ENCODE measurements around the gene ARL3.
A peak's percentile ranks its signal among the peaks of the same experiment; 100 is the strongest.
"Not testable (repeated sequence)": the region's sequence is repeated elsewhere in the genome, so short reads cannot be mapped to it uniquely, and the experiment has no call there.

Gene ARL3

DNA sequence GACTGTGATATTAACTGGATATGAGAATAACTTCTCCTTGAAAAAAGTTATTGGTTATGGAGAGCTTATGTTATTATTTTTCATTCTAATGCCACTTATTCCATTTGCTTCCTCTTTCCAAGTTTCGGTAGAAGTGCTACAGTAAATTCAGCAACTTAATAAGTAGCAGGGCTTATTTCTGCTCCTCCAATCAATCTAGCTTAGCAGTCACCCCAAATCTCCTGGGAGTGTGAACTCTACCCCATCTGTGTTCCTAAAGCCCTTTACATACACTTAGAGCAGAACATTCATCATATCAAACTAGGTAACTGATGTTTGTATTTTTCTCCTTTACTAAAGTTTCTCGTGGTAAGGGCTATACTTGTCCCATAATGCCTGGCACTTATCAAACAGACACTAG lies 8.7 kb downstream of the ARL3 start:
- no peak for DNase-seq (ENCODE audit: low spot score in 2 of 2)
- Histone ChIP-seq H3K36me3 (replicated peaks) (no peaks in the 10 kb centered on the region), H3K4me1 (peaks cover 12% of the 10 kb centered on the region), H3K9me3 (no peaks in the 10 kb centered on the region), H3K27me3 (ENCODE audit: low read depth) (no peaks in the 10 kb centered on the region), H3K4me3 (no peak overlapping the region)
- in situ Hi-C loops (cut with MboI; ENCODE audit: low sequenced_read_pairs), result no loop called here

DNA sequence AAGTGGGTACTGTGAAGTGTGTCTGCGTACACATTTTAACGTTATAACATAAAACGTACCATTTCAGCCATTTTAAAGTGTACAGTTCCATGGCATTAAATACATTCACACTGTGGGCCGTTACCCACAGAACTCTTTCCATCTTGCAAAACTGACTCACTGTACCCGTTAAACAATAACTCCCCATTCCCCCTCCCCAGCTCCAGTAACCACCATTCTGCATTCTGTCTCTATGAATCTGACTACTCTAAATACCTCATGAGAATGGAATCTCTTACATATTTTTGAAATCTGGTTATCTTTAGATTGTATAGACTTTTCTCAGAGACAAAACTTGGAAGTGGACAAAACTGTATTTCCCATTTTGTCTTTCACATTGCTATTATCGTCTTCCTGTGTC lies 9.3 kb downstream of the ARL3 start:
- in situ Hi-C loops (cut with MboI; ENCODE audit: low sequenced_read_pairs), result no loop called here
- no peak for DNase-seq (ENCODE audit: low spot score in 2 of 2)
- H3K4me1 ChIP-seq, result peaks cover 10% of the 10 kb centered on the region
- H3K4me3 ChIP-seq, result no peak overlapping the region
- no peaks in the 10 kb centered on the region for H3K36me3 ChIP-seq (replicated peaks)
- H3K9me3 ChIP-seq, result no peaks in the 10 kb centered on the region
- no peaks in the 10 kb centered on the region for H3K27me3 ChIP-seq (ENCODE audit: low read depth)

DNA sequence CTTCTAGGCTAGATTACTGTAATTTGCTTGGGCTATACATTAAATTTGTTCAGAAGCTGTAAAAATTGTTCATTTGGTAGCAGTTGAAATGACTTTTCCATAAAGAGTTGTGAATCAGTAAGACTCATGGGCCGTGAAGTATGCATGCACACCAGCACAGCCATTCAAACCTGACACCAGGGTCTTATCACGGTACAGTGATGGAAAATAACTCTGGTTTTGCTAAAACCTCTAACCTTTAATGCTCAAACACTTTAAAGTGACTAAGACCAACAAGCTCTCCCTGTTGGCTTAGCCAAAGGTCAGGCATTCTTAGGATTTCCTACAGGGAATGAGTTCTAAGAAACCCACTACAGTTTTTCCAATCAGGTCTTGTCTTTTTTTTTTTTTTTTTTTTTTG lies 11.5 kb downstream of the ARL3 start:
- H3K27me3 ChIP-seq (ENCODE audit: low read depth), result no peaks in the 10 kb centered on the region
- peaks cover 5% of the 10 kb centered on the region for H3K4me1 ChIP-seq
- no peak overlapping the region for H3K4me3 ChIP-seq
- peaks cover 11% of the 10 kb centered on the region for H3K36me3 ChIP-seq (replicated peaks)
- no peaks in the 10 kb centered on the region for H3K9me3 ChIP-seq
- in situ Hi-C loops (cut with MboI; ENCODE audit: low sequenced_read_pairs), result no loop called here
- no peak for DNase-seq (ENCODE audit: low spot score in 2 of 2)

DNA sequence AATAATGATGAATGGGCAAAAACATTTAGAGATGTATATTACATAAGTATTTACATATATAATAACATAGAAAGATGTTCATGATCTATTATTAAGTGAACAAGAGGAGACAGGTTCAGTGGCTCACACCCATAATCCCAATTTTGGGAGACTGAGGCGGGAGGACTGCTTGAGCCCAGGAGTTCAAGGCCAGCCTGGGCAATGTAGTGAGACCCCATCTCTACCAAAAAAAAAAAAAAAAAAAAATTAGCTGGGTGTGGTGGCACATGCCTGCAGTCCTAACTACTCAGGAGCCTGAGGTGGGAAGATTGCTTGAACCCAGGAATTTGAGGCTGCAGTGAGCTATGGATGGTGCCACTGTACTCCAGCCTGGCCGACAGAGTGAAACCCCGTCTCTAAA lies 12.4 kb downstream of the ARL3 start:
- Histone ChIP-seq H3K9me3 (no peaks in the 10 kb centered on the region), H3K4me3 (no peak overlapping the region), H3K36me3 (replicated peaks) (peaks cover 13% of the 10 kb centered on the region), H3K4me1 (no peaks in the 10 kb centered on the region), H3K27me3 (ENCODE audit: low read depth) (no peaks in the 10 kb centered on the region)
- DNase-seq (ENCODE audit: low spot score in 2 of 2), result no peak
- in situ Hi-C loops (cut with MboI; ENCODE audit: low sequenced_read_pairs), result no loop called here

DNA sequence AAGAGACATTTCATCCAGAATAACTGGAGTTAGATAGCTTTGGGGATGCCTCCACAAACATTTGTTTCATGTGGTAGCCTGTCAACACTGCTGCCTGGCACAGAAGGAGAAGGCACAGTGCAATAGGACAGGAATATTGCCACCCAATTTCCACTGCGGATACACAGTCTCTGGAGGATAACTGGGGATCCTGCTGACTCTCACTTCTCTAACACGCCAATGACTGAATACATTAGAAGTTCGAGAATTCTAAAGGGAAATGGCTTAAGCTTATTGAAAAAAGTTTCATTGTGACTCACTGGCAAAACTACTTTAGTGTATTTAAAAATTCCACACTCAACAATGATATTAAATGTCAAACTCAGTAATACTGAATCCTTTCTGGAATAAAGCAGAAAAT lies 12.9 kb downstream of the ARL3 start:
- H3K9me3 ChIP-seq, result no peaks in the 10 kb centered on the region
- no peak overlapping the region for H3K4me3 ChIP-seq
- no peak for DNase-seq (ENCODE audit: low spot score in 2 of 2)
- in situ Hi-C loops (cut with MboI; ENCODE audit: low sequenced_read_pairs), result no loop called here
- H3K4me1 ChIP-seq, result no peaks in the 10 kb centered on the region
- H3K36me3 ChIP-seq (replicated peaks), result peaks cover 18% of the 10 kb centered on the region
- H3K27me3 ChIP-seq (ENCODE audit: low read depth), result no peaks in the 10 kb centered on the region

DNA sequence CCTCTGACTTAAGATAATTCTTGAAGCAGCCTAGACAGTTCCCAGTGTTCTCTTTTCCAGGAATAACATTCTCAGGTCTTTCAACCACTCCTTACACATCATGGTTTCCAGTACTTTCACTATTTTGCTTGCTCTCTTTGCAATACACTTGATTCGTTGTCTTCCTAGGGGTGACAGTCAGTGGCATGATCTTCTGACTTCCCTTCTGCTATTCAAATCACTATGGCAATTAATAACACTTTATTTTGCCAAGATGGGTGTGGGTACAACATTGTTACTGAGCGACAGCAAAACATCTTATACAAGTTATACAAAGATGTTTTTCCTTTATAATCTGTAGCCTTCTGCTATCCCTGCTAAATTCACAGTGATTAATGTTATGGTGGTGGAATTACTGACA lies 15.3 kb downstream of the ARL3 start:
- in situ Hi-C loops (cut with MboI; ENCODE audit: low sequenced_read_pairs), result no loop called here
- Histone ChIP-seq H3K4me3 (no peak overlapping the region), H3K27me3 (ENCODE audit: low read depth) (no peaks in the 10 kb centered on the region), H3K9me3 (no peaks in the 10 kb centered on the region), H3K4me1 (no peaks in the 10 kb centered on the region), H3K36me3 (replicated peaks) (peaks cover 19% of the 10 kb centered on the region)
- DNase-seq (ENCODE audit: low spot score in 2 of 2), result no peak

DNA sequence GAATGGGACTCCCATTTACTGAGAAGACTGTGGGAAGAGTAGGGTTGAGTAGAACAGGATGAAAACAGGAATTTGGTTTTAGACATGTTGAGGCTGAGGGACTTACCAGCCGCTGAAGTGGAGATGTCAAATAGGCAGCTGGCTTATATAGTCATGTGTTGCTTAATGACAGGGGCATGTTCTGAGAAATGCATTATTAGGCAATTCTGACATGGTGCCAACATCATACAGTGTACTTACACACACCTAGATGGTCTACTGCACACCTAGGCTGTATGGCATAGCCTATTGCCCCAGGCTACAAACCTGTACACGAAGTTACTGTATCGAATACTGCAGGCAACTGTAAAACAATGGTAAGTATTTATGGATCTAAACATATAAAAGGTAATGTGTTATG lies 17.5 kb downstream of the ARL3 start:
- Histone ChIP-seq H3K27me3 (ENCODE audit: low read depth) (no peaks in the 10 kb centered on the region), H3K36me3 (replicated peaks) (peaks cover 19% of the 10 kb centered on the region), H3K4me3 (no peak overlapping the region), H3K4me1 (no peaks in the 10 kb centered on the region), H3K9me3 (no peaks in the 10 kb centered on the region)
- no peak for DNase-seq (ENCODE audit: low spot score in 2 of 2)
- in situ Hi-C loops (cut with MboI; ENCODE audit: low sequenced_read_pairs), result no loop called here

DNA sequence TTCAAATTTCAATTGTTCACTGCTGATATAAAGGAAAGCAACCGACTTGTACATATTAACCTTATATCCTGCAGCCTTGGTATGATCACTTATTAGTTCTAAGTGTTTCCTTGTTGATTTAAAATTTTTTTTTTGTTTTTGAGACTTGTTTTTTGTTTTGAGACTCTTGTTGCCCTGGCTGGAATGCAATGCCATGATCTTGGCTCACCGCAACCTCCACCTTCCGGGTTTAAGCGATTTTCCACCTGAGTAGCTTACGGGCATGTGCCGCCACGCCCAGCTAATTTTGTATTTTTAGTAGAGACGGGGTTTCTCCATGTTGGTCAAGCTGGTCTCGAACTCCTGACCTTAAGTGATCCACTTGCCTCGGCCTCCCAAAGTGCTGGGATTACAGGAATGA lies 18.8 kb downstream of the ARL3 start:
- DNase-seq (ENCODE audit: low spot score in 2 of 2); H3K27me3 ChIP-seq (ENCODE audit: low read depth); H3K9me3 ChIP-seq; H3K4me1 ChIP-seq; H3K4me3 ChIP-seq; in situ Hi-C loops (cut with MboI; ENCODE audit: low sequenced_read_pairs): not testable (repeated sequence)
- peaks cover 19% of the 10 kb centered on the region for H3K36me3 ChIP-seq (replicated peaks)

DNA sequence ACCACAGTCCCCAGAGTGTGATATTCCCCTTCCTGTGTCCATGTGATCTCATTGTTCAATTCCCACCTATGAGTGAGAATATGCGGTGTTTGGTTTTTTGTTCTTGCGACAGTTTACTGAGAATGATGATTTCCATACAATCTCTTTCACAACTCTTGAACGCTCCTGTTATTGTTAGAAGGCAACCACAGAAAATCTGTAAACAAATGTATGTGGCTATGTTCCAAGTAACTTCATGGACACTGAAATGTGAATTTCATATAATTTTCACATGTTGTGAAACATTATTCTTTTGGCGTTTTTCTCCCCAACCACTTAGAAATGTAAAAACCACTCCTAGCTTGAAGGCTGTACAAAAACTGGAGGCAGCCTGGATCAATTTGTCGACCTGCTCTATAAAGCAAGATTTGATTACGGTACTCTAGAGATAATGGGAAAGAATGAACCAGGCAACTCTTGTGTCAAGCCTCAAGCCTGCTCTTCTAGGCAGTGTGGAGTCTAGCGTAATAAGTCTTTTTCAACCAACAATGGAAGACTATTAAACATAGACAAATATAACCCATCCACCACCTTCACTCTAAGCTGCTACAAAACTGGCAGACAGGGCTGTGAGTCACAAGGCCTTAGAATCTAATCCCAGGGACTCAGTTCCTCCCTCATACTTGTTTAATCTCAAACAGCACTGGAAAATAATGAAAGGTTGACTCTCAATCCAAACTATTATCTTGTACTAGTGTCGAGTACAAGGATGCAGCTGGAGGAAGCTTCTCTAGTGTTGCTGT lies 22.7 kb downstream of the ARL3 start:
- in situ Hi-C loops (cut with MboI; ENCODE audit: low sequenced_read_pairs), result no loop called here
- Histone ChIP-seq H3K36me3 (replicated peaks) (peaks cover 5% of the 10 kb centered on the region; the same call in 1 of the 2 replicates), H3K9me3 (no peaks in the 10 kb centered on the region), H3K4me1 (no peaks in the 10 kb centered on the region), H3K27me3 (ENCODE audit: low read depth) (no peaks in the 10 kb centered on the region), H3K4me3 (no peak overlapping the region)
- DNase-seq (ENCODE audit: low spot score in 2 of 2), result no peak

DNA sequence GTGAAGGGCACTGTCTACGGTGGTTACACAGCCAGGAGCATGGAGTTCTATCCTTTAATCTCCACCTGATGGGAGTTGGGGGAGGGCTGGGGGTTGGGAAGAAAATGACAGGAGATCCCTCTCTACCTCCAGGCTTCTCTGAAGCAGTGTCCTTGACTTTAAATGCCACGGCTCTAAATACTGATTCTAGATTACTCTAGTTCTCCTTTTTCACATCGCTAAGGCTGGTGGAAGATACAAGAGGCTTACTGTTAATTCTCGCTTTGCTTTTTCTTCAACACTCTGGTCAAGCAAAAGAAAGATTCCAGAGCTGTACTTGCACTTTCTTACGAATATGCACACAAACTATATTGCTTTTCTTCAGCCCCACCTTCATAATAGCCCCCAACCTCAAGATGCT lies 30.5 kb downstream of the ARL3 start:
- Histone ChIP-seq H3K9me3 (no peaks in the 10 kb centered on the region), H3K36me3 (replicated peaks) (peaks cover 14% of the 10 kb centered on the region), H3K4me1 (peaks cover 7% of the 10 kb centered on the region), H3K4me3 (no peak overlapping the region), H3K27me3 (ENCODE audit: low read depth) (no peaks in the 10 kb centered on the region)
- in situ Hi-C loops (cut with MboI; ENCODE audit: low sequenced_read_pairs), result no loop called here
- DNase-seq (ENCODE audit: low spot score in 2 of 2), result no peak

DNA sequence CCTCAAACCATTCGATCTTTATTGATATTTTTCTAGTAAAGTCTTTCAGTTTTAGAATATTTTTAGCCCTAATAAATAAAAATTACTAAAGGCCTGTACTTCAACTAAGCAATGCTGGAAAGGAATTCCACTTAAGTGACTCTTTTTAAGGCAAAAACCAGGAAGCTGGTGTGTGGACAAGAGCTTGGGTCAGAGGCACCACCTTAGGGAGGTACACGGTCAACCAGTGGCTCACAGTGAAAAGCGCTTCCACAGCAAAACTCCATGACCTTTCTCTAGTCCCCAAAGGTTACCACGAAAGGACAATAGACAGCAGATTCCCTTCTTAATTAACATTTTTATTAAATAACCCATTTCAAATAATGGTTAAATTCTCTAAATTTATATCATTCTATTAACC lies 31.2 kb downstream of the ARL3 start:
- DNase-seq (ENCODE audit: low spot score in 2 of 2), result no peak
- H3K4me3 ChIP-seq, result no peak overlapping the region
- peaks cover 14% of the 10 kb centered on the region for H3K4me1 ChIP-seq
- no peaks in the 10 kb centered on the region for H3K9me3 ChIP-seq
- H3K36me3 ChIP-seq (replicated peaks), result peaks cover 13% of the 10 kb centered on the region
- in situ Hi-C loops (cut with MboI; ENCODE audit: low sequenced_read_pairs), result no loop called here
- H3K27me3 ChIP-seq (ENCODE audit: low read depth), result no peaks in the 10 kb centered on the region

DNA sequence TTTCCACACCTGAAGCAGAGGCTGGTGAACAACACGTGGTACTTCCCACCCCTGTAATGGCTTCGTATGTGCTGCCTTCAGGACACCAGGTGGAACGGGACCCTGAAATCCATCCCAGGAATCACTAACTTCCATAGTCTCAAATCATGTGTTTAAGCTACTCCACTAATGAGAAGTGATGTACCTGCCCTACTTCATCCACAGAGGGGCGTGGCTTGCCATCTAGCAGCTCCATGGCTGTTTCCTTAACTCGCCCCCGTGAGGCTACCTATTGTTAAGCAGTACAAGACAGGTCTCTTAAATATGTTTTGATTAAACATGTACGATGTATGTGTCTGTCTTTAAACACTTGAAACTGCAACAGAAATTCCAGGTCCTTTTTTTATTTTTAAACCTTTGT lies 31.8 kb downstream of the ARL3 start:
- no peaks in the 10 kb centered on the region for H3K9me3 ChIP-seq
- H3K4me1 ChIP-seq, result peaks cover 20% of the 10 kb centered on the region
- peaks cover 11% of the 10 kb centered on the region for H3K36me3 ChIP-seq (replicated peaks)
- DNase-seq (ENCODE audit: low spot score in 2 of 2), result no peak
- in situ Hi-C loops (cut with MboI; ENCODE audit: low sequenced_read_pairs), result no loop called here
- H3K4me3 ChIP-seq, result no peak overlapping the region
- H3K27me3 ChIP-seq (ENCODE audit: low read depth), result no peaks in the 10 kb centered on the region

DNA sequence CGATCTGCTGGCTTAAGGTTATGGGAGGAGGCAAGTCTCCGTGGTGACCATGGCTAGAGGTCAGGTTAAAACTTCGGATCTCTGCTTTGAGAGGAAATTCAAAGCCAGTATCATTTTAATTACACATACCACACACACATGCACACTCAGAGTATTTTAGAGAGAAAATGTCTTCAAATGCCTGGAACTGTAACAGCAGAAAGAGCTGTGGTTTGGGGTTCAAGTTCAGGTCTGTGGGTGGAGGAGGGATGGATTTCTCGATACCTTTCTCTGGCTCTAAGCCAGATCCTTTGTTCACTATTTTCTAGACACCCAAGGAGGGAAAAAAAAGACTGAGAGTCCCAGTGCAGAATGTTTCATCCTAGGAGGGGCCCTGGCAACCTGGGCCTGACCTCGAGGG lies 32.5 kb downstream of the ARL3 start:
- Histone ChIP-seq H3K36me3 (replicated peaks) (peaks cover 11% of the 10 kb centered on the region), H3K4me1 (peaks cover 22% of the 10 kb centered on the region), H3K27me3 (ENCODE audit: low read depth) (no peaks in the 10 kb centered on the region), H3K4me3 (no peak overlapping the region), H3K9me3 (no peaks in the 10 kb centered on the region)
- no peak for DNase-seq (ENCODE audit: low spot score in 2 of 2)
- in situ Hi-C loops (cut with MboI; ENCODE audit: low sequenced_read_pairs), result no loop called here

DNA sequence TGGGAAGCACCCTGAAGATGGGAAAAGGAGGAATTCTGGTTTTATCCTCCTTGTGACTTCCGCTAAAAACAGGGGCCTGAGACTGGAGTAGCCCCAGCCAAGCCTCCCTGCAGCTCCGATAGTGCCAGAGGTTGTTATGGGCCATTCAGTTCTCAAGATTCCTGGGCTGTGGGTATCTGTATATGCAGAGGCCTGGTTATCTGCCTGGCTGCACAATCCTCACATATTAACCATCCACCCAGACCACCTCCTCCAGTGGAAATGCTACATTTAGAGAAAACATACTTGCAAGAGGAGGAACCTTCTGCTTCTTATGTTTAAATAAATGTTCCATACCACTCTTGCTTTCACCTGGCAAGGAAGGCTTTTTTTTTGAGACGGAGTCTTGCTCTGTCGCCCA lies 34.6 kb downstream of the ARL3 start:
- in situ Hi-C loops (cut with MboI; ENCODE audit: low sequenced_read_pairs), result no loop called here
- H3K4me1 ChIP-seq, result peaks cover 39% of the 10 kb centered on the region
- no peak for DNase-seq (ENCODE audit: low spot score in 2 of 2)
- H3K27me3 ChIP-seq (ENCODE audit: low read depth), result no peaks in the 10 kb centered on the region
- peaks cover 5% of the 10 kb centered on the region for H3K36me3 ChIP-seq (replicated peaks)
- H3K9me3 ChIP-seq, result no peaks in the 10 kb centered on the region
- no peak overlapping the region for H3K4me3 ChIP-seq

DNA sequence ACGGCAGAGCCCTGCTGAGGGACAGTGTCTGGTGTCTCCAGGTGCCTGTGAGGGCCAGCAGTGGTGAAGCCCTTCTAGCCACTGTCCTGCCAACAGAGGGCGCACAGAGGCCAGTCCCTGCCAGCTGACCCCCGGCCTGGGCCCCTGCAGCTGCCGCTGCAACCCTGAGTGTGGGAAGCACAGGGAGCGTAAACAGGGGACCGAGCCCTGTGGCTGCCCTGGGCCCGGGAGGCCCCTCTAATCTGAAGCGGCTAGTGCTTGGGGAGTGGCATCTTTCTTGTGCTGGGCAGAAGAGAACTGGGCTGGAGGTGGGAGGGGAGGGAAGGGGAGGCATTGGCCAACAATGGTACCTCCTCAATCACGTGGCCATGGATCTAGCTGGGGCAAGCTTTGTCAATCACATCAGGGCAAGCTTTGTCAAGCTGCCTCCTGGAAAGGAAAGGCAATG lies 35.3 kb downstream of the ARL3 start:
- H3K4me1 ChIP-seq, result peaks cover 47% of the 10 kb centered on the region
- H3K9me3 ChIP-seq, result no peaks in the 10 kb centered on the region
- H3K36me3 ChIP-seq (replicated peaks), result peaks cover 5% of the 10 kb centered on the region
- in situ Hi-C loops (cut with MboI; ENCODE audit: low sequenced_read_pairs), result no loop called here
- H3K4me3 ChIP-seq, result no peak overlapping the region
- DNase-seq (ENCODE audit: low spot score in 2 of 2), result peak; percentile 68 to 88
- no peaks in the 10 kb centered on the region for H3K27me3 ChIP-seq (ENCODE audit: low read depth)
